Posterior vena cava (tissue), 2 donors: ENCODE results near the gene EXOC2. TPM values are rescaled to one million over a fixed set of nuclear protein-coding genes. Genes with fewer than 3 reads are reported as not detected.

Source experiments
- DNase-seq: peaks from one replicate; pipeline ENCODE4 v3.0.0-alpha.2; 2020; ENCODE audit warnings: low spot score
- intact Hi-C, 2 donors: fragments of 100-400 bp; cut with DNase I; formaldehyde crosslinking; loops; one replicate each; pipeline versions ENCODE4 v1.14.1 to v1.14.2; 2022 to 2023
- total RNA-seq, 2 donors: library from RNA; stranded (reverse); fragmentation: NEBNext Ultra II Directional; extraction: Animal tissue kit (Norgen Biotek cat#: 25700); gene quantifications; one replicate each; pipeline ENCODE4 v1.2.1, GENCODE V29; 2021
- donor health status: DM: yes; HTN: yes; CAD: no.
- donor health status: DM: yes; HTN: yes; CAD: no.

The EXOC2 gene
- total RNA-seq, 2 donors from 2014 or later: 16.7 to 20.5 TPM

DNA sequence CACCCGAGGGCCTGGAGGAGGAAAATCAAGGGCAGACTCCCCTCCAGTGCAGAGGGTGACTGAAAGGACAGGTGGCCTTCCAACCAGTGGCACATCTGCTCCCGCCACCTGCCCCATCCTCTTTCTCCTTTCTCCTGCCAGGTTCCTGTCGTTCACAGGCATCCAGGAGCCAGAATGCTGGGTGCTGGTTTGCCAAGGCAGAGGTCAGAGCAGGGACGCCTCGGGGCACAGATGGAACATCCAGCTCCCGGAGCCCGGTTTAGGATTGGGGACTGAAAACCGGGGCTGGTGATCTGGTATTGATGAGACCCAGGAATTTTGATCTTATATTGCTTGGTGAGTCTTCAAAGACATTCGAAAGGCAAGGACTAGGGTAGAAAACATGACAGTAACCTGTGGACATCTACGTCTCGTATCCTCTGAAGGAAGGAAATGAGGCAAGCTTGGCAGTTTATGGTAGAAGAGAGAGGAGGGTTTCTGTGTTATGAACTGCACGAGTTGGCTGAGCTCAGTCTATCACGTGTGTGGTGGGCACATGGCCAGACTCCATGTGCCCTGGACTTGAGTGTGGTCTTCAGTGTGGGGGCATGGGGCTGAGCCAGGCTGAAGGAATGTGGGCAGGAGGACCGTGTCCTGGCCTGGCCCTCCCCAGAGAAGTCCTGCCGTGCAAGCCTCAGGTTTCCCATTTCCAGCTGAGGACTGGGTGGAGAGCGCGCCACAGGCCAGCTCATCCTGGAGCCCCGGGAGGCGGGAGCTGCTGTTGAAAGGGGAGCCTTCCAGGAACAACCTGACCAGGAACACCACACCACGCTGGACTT is 227.2 kb downstream of the EXOC2 start:
- no peak for DNase-seq
- intact Hi-C loops: no loop called here

DNA sequence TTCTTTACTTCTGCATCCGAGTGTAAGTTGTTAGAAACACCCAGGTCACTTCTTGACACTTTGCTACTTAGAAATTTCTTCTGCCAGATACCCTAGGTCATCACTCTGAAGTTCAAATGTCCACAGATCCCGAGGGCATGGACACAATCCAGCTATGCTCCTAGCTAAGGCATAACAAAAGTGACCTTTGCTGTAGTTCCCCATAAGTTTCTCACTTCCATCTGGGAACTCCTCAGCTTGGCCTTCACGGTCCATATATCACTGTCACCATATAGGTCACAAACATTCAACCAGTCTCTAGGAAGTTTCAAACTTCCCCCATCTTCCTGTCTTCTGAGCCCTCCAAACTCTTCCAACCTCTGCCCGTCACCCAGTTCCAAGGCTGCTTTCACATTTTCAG is 236.1 kb downstream of the EXOC2 start:
- DNase-seq: no peak
- intact Hi-C loops: no loop called here

DNA sequence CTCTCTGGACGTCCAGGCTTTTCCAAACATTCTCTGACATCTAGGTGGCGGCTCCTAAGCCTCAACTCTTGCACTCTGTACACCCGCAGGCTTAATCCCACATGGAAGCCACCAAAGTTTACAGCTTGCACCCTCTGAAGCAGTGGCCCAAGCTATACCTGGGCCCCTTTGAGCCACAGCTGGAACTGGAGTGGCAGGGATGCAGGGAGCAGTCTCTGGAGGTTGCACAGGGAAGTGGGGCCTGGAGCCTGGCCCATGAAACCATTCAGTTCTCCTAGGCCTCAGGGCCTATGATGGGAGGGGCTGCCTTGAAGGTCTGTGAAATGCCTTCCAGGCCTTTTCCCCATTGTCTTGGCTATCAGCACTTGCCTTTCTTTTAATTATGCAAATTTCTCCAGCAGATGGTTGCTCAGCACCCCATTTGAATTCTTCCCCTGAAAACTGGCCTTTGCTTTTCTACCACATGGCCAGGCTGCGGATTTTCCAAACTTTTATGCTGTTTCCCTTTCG is 236.5 kb downstream of the EXOC2 start:
- intact Hi-C loops: no loop called here
- DNase-seq: no peak

DNA sequence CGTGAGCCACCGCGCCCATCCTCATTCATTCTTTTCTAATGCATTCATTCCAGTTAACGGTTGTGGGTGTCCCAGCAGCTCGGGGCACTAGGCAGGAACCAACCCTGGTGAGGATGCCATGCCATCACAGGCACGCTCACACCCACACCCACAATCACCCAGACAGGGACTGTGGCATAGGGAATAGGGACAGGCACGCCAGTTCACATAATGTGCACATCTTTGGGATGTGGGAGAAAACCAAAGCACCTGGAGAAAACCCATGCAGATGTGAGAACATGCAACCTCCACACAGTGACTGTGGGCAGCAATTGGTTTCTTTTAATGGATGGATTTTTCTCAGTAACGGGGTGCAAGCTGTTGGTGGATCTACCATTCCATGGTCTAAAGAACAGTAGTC is 237.1 kb downstream of the EXOC2 start:
- no peak for DNase-seq
- intact Hi-C loops: no loop called here

DNA sequence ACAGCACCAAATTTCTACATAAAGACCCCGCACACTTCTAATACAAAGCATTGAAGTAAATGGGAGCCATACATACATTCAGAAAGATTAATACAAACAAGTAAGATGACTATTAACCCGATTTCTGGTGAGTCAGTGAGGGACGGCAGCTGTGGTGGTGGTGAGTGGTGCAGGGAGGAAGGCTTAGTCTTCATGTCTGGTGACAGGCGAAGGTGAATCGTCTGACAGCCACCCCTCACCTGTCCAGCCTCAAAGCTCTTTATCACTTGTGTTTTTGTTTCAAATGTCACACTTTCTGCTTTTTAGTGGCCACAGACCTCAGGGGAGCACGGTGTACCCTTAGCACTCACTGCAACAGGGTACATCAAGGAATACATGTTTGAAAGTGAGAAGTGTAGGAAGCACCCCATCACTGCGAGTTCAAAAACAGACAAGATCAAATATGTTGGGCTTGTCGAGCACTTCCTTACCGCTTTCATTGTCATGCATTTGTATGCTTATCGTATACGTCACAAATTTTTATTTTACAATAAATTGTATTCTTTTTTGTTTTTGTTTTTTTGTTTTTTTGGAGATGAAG is 237.8 kb downstream of the EXOC2 start:
- DNase-seq: no peak
- intact Hi-C loops: no loop called here

DNA sequence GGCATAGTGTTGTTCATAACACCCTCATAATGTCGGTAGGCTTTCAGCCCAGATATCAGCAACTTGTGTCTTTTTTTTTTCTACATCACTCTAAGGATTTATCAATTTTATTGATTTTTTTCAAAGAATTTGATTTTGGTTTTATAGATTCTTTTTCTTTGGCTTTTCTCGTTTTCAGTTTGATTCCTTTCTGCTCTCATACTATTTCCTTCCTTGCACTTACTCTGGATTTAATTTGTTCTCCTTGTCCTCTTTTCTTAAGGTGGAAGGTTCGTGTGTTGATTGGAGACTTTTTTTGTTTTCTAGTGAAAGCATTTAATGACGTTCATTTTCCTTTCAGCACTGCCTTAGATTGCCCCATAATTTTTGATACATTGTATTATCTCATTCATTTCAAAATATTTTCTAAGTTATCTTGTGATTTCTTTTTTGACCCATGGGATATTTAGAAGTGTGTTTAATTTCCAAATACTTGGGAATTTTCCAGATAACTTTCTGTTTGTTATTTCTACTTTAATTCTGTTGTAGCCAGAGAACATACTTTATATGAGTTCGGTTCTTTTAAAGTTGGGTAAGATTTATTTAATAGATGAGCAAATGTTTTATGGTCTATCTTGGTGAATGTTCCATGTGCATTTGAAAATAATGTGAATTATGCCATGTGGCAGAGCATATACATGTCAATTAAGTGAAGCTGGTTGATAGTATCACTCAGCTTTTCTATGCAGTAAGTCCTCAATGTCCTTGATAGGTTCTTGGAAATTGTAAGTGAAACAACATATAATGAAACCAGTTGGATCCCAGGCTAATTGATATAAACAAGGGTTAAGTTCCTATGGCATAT is 238.6 kb downstream of the EXOC2 start:
- DNase-seq: no peak
- intact Hi-C loops: no loop called here

DNA sequence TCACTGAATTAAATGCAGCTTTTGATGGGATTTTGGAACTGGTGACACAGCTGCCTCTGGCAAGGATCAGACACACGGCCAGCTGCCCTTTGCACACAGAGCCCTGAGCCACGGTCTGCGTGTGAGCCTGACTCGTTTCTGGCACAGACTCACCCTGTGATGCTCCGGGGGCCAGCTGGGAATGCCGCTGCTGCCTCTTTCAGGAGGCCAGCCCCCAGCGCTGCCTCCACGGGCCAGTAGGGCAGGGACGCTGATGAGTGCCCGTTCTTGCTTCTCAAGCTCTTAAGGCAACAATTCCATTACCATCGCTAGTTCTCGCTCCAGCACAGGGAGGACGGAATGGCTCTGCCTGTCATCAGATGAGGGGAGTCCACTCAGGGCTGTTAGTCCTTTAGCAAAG is 239.8 kb downstream of the EXOC2 start:
- intact Hi-C loops: no loop called here
- DNase-seq: peak; percentile 86

DNA sequence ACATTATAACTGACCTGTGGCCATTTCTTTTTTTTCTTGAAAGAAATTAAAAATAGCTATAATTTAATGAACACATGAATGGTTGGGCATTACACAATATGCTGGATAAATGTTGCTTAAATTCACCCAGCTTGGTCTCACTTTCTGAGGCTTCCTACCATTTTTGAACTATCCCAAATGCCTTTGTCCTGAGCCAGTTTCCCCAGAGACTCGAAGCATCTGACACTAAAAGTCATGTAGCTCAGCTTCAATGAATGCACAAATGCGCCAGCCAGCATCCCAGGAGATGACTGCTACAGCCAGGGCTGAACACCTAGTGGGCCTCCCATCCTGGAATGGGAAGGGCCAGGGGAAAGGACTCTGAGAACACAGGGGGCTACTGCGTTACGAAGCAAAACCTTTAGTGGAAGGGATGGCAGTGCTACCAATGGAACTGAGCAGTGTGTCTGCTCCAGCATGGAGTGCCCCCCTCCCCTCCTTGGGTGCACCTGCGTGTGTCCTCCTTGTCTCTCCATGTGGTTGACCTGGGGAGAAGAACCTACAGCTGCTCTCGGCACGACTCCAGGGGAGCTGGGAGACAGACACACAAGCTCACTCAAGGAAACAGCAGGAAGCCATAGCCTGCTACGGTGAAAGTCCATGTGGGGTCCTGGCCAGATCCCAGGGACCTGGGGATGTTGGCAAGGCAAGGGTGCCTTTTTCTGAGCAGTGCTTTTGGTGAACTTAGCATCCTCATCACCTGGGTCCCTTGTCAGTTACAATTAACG is 240.5 kb downstream of the EXOC2 start:
- intact Hi-C loops: no loop called here
- DNase-seq: peak; percentile 66

DNA sequence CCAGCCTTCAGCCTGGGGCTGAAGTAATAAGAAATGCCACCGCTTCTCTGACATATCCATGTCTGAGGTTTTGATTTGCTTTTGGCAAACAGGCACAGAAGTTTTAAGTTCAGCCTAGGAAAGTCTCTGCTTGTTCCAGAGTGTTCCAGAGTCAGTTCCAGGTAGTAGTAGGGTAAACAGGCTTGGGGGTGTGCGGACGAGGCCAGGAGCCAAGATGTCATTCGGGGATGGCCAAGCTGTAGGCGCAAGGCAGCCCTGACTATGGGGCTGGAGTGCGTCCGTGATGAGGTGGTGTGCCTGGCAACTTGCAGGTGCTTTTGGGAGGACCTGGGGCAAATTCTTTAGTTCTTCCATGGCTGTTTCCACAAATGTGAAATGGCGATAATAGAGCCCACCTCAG is 241.1 kb downstream of the EXOC2 start:
- intact Hi-C loops: no loop called here
- peak; percentile 51 for DNase-seq

DNA sequence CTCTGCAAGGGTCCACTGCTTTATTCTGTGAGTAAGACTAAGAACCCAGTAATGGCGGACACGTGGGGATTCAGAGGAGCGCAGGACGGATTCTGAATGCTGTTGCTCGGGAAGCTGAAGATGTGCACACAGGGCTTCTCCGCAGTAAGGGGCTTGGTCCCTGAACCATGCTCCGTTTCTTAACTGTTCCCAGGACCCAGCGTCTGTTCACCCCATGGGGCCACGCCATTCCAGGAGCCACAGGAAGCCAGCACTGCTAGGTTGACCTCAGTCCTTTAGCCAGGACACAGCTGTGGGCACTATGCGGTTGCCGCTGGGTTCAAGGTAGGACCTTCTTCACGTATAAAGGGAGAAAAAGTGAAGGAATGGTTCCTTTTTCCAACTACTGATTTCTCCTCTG is 241.6 kb downstream of the EXOC2 start:
- DNase-seq: peak; percentile 45

DNA sequence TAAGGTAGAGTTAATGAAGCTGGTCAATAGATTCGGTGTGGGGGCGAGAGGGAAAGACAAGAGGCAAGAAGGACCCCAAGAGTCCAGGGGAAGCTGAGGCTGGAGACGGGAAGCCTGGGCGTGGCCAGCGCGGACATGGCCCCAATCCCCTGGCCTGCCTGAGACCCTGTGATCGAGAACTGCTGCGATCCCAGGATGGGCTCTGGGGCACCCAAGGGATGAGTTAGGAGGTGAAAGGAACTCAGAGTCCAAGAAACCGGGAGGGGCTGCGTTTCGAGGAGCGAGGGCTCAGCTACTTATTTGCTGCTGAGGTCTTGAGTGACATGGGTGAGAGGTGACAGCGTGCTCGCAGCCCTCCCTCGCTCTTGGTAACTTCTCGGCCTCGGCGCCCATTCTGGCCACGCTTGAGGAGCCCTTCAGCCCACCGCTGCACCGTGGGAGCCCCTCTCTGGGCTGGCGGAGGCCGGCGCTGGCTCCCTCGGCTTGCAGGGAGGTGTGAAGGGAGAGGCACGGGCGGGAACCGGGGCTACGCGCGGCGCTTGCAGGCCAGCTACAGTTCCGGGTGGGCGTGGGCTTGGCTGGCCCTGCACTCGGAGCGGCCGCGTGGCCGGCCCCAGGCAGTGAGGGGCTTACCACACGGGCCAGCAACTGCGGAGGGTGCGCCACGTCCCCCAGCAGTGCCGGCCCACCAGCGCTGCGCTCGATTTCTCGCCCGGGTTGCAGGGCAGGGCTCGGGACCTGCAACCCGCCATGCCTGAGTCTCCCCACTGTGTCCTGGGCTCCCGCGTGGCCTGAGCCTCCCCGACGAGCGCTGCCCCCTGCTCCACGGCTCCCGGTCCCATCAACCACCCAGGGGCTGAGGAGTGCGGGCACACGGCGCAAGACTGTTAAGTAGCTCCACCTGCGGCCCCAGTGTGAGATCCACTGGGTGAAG is 243.2 kb downstream of the EXOC2 start:
- peak; percentile 74 for DNase-seq
- intact Hi-C loops: no loop called here

More for the DNA sequence above, 241.6 kb downstream of the EXOC2 start:
- intact Hi-C loops: no loop called here

DNA sequence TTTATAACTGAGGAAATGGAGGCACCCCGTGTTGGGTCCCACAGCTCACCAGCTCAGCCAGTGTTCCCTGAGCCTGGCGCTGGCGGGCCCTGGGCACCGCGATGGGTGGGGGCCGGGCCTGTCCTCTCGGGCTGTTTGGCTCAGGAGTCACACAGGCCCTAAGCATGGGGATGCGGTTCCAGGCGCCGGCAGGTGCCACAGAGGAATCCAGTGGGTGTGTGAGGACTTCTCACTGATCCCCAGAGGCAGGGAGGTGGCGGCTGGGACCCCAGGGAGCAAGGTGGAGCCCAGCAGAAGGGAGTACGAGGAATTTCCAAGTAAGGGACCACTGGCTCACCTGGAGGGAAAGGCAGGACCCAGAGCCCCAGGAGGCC is 243.9 kb downstream of the EXOC2 start:
- intact Hi-C loops: no loop called here
- peak; percentile 58 for DNase-seq

DNA sequence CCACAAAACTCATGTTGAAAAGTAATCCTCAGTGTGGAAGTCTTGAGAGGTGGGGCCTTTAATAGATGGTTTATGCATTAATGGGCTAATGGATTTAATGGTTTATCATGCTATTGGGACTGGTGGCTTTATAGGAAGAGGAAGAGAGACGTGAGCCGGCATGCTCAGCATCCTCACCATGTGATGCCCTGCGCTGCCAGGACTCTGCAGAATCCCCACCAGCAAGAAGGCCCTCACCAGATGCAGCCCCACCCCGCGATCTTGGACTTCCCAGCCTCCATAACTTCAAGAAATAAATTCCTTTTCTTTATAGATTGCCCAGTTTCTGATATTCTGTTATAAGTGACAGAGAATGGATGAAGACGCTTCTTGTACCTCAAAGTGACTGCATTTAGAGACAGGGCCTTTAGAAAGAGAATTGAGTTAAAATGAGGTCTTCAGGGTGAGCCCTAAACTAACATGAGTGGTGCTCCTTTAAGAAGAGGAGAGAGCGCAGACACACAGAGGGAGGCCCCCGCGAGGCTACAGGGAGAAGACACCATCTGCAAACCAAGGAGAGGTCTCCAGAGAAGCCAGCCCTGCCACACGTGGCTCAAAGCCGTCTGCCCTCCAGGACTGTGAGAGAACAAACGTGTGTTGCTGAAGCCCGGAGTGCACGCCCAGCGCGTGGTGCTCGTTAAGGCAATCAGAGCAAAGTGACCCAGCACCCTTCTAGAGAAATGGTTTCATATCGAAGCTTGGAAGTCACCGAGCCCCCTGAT is 244.5 kb downstream of the EXOC2 start:
- DNase-seq: peak; percentile 13
- intact Hi-C loops: no loop called here

DNA sequence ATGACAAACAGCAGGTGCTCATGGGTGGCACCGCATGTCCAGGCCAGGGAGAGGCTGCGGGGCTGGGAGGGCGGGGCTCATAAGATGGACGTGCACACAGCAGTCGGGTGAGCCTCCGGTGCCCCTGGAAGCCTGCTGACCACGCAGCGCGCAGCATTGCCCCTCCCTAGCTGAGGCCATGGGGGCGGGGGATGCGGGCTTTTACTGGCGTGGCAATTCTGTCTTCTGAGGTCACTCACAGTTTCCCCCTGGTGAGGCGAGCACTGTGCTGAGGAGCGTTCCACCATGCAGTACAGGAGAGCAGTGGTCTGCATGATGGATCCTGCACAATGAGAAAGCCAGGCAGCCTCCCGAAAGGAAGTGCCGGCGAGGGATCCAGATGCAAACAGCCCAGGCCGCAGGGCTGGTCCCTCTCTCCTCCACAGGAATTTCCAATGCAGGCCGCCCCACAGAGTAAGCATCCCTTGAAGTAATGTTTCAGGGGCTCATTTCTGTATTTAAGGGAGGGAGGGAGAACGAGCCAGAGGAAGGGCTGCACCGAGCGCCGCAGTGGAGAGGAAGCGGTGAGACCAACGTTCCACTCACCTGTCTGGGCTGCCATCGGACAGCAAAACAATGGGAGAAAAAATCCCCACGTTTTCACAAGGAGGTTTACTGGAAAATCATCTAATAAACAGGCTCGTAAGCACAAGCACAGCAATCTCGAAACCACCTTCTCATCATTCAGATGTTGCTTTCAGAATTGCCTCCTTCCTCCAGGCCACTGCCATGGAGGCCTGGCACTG is 245.4 kb downstream of the EXOC2 start:
- DNase-seq: peak; percentile 29

DNA sequence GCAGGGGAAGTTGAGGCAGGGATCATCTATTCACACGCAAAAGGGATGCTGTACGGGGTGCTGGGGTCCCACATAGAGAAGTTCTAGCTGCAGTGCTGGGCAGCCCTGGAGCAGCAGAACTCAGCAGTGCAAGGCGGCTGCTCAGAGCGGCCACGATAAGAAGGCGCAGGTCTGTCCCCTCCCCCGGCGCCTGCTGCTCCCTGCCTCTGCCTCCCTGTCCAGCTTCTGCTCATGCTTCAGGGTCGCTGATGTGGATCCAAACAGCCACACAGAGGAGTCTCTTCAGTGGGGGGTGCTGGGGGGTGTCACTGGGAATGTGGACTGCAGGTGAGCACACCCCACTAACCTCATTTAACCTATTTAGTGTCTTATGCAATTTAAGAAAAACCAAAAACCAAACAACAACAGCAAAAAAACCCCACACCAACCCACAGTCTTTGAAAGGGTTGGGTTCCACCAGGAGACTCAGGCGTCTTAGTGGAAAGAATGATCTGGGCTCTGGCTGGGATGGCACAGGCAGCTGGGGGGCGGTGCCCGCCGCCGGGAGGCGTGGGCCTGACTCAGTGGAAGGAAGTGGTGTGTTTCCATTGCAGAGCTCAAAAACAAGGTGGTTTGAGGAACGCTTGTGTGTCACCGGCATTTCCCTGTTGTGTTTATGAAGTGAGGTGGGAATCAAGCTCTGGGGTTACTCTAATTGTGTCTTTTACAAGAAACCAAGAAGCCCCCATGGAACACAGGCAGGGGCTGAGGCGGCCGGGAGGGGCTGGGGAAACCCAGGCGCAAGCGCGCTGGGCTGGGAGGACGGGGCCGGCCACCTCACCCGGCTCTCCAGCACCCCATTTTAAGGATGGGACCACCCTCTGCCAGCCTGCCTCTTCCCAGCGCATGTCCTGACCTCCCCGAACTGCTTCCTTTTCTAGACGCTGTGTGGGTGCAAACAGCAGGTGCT is 246.2 kb downstream of the EXOC2 start:
- intact Hi-C loops: no loop called here
- no peak for DNase-seq

More for the DNA sequence above, 245.4 kb downstream of the EXOC2 start:
- intact Hi-C loops: no loop called here
